Neuron (in vitro differentiated cells): ENCODE measurements around the gene ASCL2.

Experiments
- H2AFZ ChIP-seq: one replicate; pipeline ENCODE4 v1.6.1; 2013; ENCODE audit warnings: low read depth, mild to moderate bottlenecking, inconsistent platforms, low read length, moderate library complexity
- H3K27me3 ChIP-seq: one replicate; pipeline ENCODE4 v1.6.1; 2013; ENCODE audit warnings: low read length; ENCODE audit not compliant: insufficient read depth
- H3K36me3 ChIP-seq: one replicate; pipeline ENCODE4 v1.6.1; 2013; ENCODE audit warnings: low read length; ENCODE audit not compliant: insufficient read depth
- H3K4me1 ChIP-seq: one replicate; pipeline ENCODE4 v1.6.1; 2013; ENCODE audit warnings: low read length; ENCODE audit not compliant: insufficient read depth
- H3K4me3 ChIP-seq: 2 replicates; pipeline ENCODE4 v1.5.1; 2013; ENCODE audit warnings: mild to moderate bottlenecking, low read length, moderate library complexity
- H3K9me3 ChIP-seq: one replicate; pipeline ENCODE4 v1.6.1; 2013; ENCODE audit warnings: low read length

Gene ASCL2

GRCh38 chr11:2261436-2262230, 8.8 kb downstream of the ASCL2 start:
- Histone ChIP-seq H3K36me3 (no peaks in the 10 kb centered on the region), H3K9me3 (no peaks in the 10 kb centered on the region), H3K4me3 (no peak overlapping the region), H3K27me3 (peaks cover 23% of the 10 kb centered on the region), H3K4me1 (no peaks in the 10 kb centered on the region), H2AFZ (no peak overlapping the region)

- H2AFZ ChIP-seq = no peak overlapping the region
- no peaks in the 10 kb centered on the region for H3K4me1 ChIP-seq
- H3K27me3 ChIP-seq = peaks cover 14% of the 10 kb centered on the region
- H3K36me3 ChIP-seq = no peaks in the 10 kb centered on the region
- H3K4me3 ChIP-seq = no peak overlapping the region
- no peaks in the 10 kb centered on the region for H3K9me3 ChIP-seq
These were observed 9.7 kb downstream of the ASCL2 start for GRCh38 chr11:2260491-2261364.

GRCh38 chr11:2259897-2260451, 10.4 kb downstream of the ASCL2 start:
- H3K9me3 ChIP-seq = no peaks in the 10 kb centered on the region
- H3K27me3 ChIP-seq = peaks cover 8% of the 10 kb centered on the region
- H3K4me3 ChIP-seq = no peak overlapping the region
- H3K4me1 ChIP-seq = no peaks in the 10 kb centered on the region
- no peaks in the 10 kb centered on the region for H3K36me3 ChIP-seq
- H2AFZ ChIP-seq = no peak overlapping the region

- H3K9me3 ChIP-seq = no peaks in the 10 kb centered on the region
- H3K36me3 ChIP-seq = no peaks in the 10 kb centered on the region
- peaks cover 4% of the 10 kb centered on the region for H3K27me3 ChIP-seq
- H3K4me1 ChIP-seq = no peaks in the 10 kb centered on the region
- H3K4me3 ChIP-seq = no peak overlapping the region
- no peak overlapping the region for H2AFZ ChIP-seq
These were observed 10.9 kb downstream of the ASCL2 start for GRCh38 chr11:2259466-2259830.

GRCh38 chr11:2258501-2259465, 11.6 kb downstream of the ASCL2 start:
- H3K9me3 ChIP-seq = no peaks in the 10 kb centered on the region
- H3K4me1 ChIP-seq = no peaks in the 10 kb centered on the region
- no peak overlapping the region for H3K4me3 ChIP-seq
- H3K36me3 ChIP-seq = no peaks in the 10 kb centered on the region
- peaks cover under 1% of the 10 kb centered on the region for H3K27me3 ChIP-seq
- no peak overlapping the region for H2AFZ ChIP-seq

- Histone ChIP-seq H3K4me3 (no peak overlapping the region), H3K36me3 (no peaks in the 10 kb centered on the region), H3K9me3 (no peaks in the 10 kb centered on the region), H3K27me3 (no peaks in the 10 kb centered on the region), H2AFZ (no peak overlapping the region), H3K4me1 (no peaks in the 10 kb centered on the region)
These were observed 13.3 kb downstream of the ASCL2 start for GRCh38 chr11:2256951-2257700.

- no peaks in the 10 kb centered on the region for H3K27me3 ChIP-seq
- H2AFZ ChIP-seq = no peak overlapping the region
- H3K4me3 ChIP-seq = no peak overlapping the region
- H3K9me3 ChIP-seq = no peaks in the 10 kb centered on the region
- no peaks in the 10 kb centered on the region for H3K4me1 ChIP-seq
- H3K36me3 ChIP-seq = no peaks in the 10 kb centered on the region
These were observed 14.0 kb downstream of the ASCL2 start for GRCh38 chr11:2256293-2256913.

- H3K27me3 ChIP-seq = no peaks in the 10 kb centered on the region
- no peaks in the 10 kb centered on the region for H3K4me1 ChIP-seq
- no peaks in the 10 kb centered on the region for H3K9me3 ChIP-seq
- H3K36me3 ChIP-seq = no peaks in the 10 kb centered on the region
- H3K4me3 ChIP-seq = no peak overlapping the region
- H2AFZ ChIP-seq = no peak overlapping the region
These were observed 18.4 kb downstream of the ASCL2 start for GRCh38 chr11:2252018-2252417.

- no peaks in the 10 kb centered on the region for H3K27me3 ChIP-seq
- no peak overlapping the region for H3K4me3 ChIP-seq
- H3K9me3 ChIP-seq = no peaks in the 10 kb centered on the region
- H3K36me3 ChIP-seq = no peaks in the 10 kb centered on the region
- no peaks in the 10 kb centered on the region for H3K4me1 ChIP-seq
- no peak overlapping the region for H2AFZ ChIP-seq
These were observed 19.2 kb downstream of the ASCL2 start for GRCh38 chr11:2251138-2251537.

GRCh38 chr11:2250485-2250884, 19.9 kb downstream of the ASCL2 start:
- no peak overlapping the region for H3K4me3 ChIP-seq
- H3K27me3 ChIP-seq = no peaks in the 10 kb centered on the region
- H3K4me1 ChIP-seq = no peaks in the 10 kb centered on the region
- no peak overlapping the region for H2AFZ ChIP-seq
- H3K9me3 ChIP-seq = no peaks in the 10 kb centered on the region
- no peaks in the 10 kb centered on the region for H3K36me3 ChIP-seq

GRCh38 chr11:2250041-2250440, 20.3 kb downstream of the ASCL2 start:
- H2AFZ ChIP-seq = no peak overlapping the region
- no peaks in the 10 kb centered on the region for H3K27me3 ChIP-seq
- no peaks in the 10 kb centered on the region for H3K4me1 ChIP-seq
- H3K36me3 ChIP-seq = no peaks in the 10 kb centered on the region
- H3K9me3 ChIP-seq = no peaks in the 10 kb centered on the region
- H3K4me3 ChIP-seq = no peak overlapping the region
